A673 (cell line): ENCODE results near the gene TRPM3. TPM values are rescaled to one million over a fixed set of nuclear protein-coding genes. Genes with fewer than 3 reads are reported as not detected.

Experiments used
- BruUV-seq: library from RNA; stranded (reverse); fragments of 400-500 nt; replicated peaks from 2 replicates; lab custom pipeline; 2021; lab: Mats Ljungman, UMichigan
- CTCF ChIA-PET: fragments of 300-600 bp; sonication (Branson Sonifier 250); formaldehyde crosslinking; loops from one replicate; lab custom pipeline; 2022; ENCODE audit warnings: antibody characterized with exemption; lab: Charles Lee
- POLR2A ChIA-PET: fragments of 300-600 bp; sonication (Branson Sonifier 250); formaldehyde crosslinking; loops from one replicate; lab custom pipeline; 2022; ENCODE audit warnings: antibody characterized with exemption; ENCODE audit not compliant: low non-redundant PET; lab: Charles Lee
- DNase-seq: peaks from one replicate; pipeline ENCODE4 v3.0.0-alpha.2; 2015; ENCODE audit warnings: low spot score
- H3K27ac ChIP-seq: fragments of 200-600 bp; sonication (generic); 2 replicates; pipeline ENCODE4 v1.5.1; 2016; ENCODE audit warnings: mixed run types, low read depth, mild to moderate bottlenecking, mixed read lengths, antibody characterized with exemption, low read length; ENCODE audit not compliant: poor library complexity, severe bottlenecking
- H3K27me3 ChIP-seq: fragments of 200-600 bp; sonication (generic); replicated peaks from 2 replicates; pipeline ENCODE4 v1.6.1; 2017; ENCODE audit warnings: mixed run types, low read depth, mild to moderate bottlenecking, mixed read lengths, antibody characterized with exemption, low read length; ENCODE audit not compliant: insufficient read depth, poor library complexity
- H3K36me3 ChIP-seq: fragments of 200-600 bp; sonication (generic); 2 replicates; pipeline ENCODE4 v1.6.1; 2016; ENCODE audit warnings: mixed run types, mild to moderate bottlenecking, mixed read lengths, antibody characterized with exemption, low read length; ENCODE audit not compliant: insufficient read depth, poor library complexity, severe bottlenecking
- H3K4me1 ChIP-seq: fragments of 200-600 bp; sonication (generic); 2 replicates; pipeline ENCODE4 v1.6.1; 2017; ENCODE audit warnings: mixed run types, mild to moderate bottlenecking, mixed read lengths, antibody characterized with exemption, low read length; ENCODE audit not compliant: insufficient read depth, poor library complexity, severe bottlenecking
- H3K4me3 ChIP-seq: fragments of 200-600 bp; sonication (generic); 2 replicates; pipeline ENCODE4 v1.5.1; 2016; ENCODE audit warnings: low read depth, mixed run types, mild to moderate bottlenecking, mixed read lengths, low read length; ENCODE audit not compliant: poor library complexity, severe bottlenecking
- H3K9me3 ChIP-seq: fragments of 200-600 bp; sonication (generic); 2 replicates; pipeline ENCODE4 v1.6.1; 2016; ENCODE audit warnings: mixed run types, low read depth, mild to moderate bottlenecking, mixed read lengths, antibody characterized with exemption, low read length; ENCODE audit not compliant: poor library complexity, severe bottlenecking
- EZH2 ChIP-seq: fragments of 200-600 bp; sonication (generic); IDR thresholded peaks from 2 replicates; pipeline ENCODE4 v1.6.1; 2017; ENCODE audit warnings: borderline replicate concordance, low read depth, mild to moderate bottlenecking, mixed read lengths, antibody characterized with exemption, low read length; ENCODE audit not compliant: poor library complexity, severe bottlenecking
- intact Hi-C: fragments of 100-400 bp; cut with micrococcal nuclease; formaldehyde crosslinking; loops from one replicate; pipeline ENCODE4 v1.10.0; 2022; ENCODE audit not compliant: unreplicated experiment
- total RNA-seq: library from RNA; stranded (reverse); gene quantifications from 2 replicates; pipeline ENCODE4 v1.2.3, GENCODE V29; 2021
- TF ChIP-seq, protein P1 (sequence below): fragments of 300-800, 200-600 bp; sonication (generic); conservative IDR thresholded peaks from 2 replicates; pipeline ENCODE4 v1.5.1; 2017; ENCODE audit warnings: low read depth, mild to moderate bottlenecking, antibody characterized with exemption, low read length, moderate library complexity, mixed read lengths

TRPM3 gene
- total RNA-seq, 1 experiment from 2014 or later: not detected

- Histone ChIP-seq H3K36me3 (no peaks in the 10 kb centered on the region), H3K27ac (no peak overlapping the region), H3K4me1 (no peaks in the 10 kb centered on the region), H3K4me3 (no peak overlapping the region), H3K27me3 (no peaks in the 10 kb centered on the region), H3K9me3 (no peaks in the 10 kb centered on the region)
- ChIA-PET POLR2A (no interaction called here), CTCF (no interaction called here)
- BruUV-seq: no TSS peak
- intact Hi-C loops: no loop called here
- TF ChIP-seq, protein P1, sequence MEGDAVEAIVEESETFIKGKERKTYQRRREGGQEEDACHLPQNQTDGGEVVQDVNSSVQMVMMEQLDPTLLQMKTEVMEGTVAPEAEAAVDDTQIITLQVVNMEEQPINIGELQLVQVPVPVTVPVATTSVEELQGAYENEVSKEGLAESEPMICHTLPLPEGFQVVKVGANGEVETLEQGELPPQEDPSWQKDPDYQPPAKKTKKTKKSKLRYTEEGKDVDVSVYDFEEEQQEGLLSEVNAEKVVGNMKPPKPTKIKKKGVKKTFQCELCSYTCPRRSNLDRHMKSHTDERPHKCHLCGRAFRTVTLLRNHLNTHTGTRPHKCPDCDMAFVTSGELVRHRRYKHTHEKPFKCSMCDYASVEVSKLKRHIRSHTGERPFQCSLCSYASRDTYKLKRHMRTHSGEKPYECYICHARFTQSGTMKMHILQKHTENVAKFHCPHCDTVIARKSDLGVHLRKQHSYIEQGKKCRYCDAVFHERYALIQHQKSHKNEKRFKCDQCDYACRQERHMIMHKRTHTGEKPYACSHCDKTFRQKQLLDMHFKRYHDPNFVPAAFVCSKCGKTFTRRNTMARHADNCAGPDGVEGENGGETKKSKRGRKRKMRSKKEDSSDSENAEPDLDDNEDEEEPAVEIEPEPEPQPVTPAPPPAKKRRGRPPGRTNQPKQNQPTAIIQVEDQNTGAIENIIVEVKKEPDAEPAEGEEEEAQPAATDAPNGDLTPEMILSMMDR: no peak
- no peak for TF ChIP-seq EZH2
- no peak for DNase-seq
Measured at GRCh38 chr9:70488793-70489105, 632.7 kb downstream of the TRPM3 start.

DNA sequence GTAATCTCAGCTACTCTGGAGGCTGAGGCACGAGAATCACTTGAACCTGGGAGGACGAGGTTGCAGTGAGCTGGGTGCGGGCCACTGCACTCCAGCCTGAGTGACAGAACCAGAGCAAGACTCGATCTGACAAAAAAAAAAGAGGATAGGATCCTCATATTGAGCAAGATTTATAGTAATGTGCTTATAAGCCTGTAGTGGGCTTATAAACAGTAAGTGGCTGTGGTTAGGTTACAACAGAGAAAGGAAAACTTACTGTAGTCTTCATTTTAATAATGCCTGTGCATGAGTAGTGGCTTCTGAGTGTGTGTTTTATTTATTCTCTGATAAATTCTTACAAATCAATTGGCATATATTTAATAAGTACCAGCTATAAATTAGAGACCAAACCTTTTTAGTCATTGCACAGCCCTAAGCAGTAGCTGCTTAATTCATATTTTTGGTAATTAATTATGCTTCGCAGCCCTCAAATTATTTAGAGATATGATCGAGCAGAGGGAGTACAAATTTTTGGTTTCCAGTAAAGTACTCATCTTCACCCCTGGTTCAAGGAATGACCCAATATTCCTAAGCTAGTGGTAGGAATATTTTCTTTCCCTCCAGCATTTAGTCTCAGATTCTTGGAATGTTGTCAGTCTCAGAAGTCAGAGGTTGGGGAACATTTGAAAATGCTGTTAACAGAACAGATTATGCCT, 633.2 kb downstream of the TRPM3 start:
- Histone ChIP-seq H3K36me3 (no peaks in the 10 kb centered on the region), H3K4me1 (no peaks in the 10 kb centered on the region), H3K9me3 (no peaks in the 10 kb centered on the region), H3K27me3 (no peaks in the 10 kb centered on the region), H3K4me3 (no peak overlapping the region), H3K27ac (no peak overlapping the region)
- intact Hi-C loops: no loop called here
- no TSS peak for BruUV-seq
- CTCF ChIA-PET: no interaction called here
- DNase-seq: no peak
- POLR2A ChIA-PET: no interaction called here
- no peak for TF ChIP-seq EZH2
- TF ChIP-seq, protein P1: no peak

GRCh38 chr9:70486127-70486526, 635.3 kb downstream of the TRPM3 start:
- CTCF ChIA-PET: no interaction called here
- intact Hi-C loops: no loop called here

More at GRCh38 chr9:70486127-70486526, 635.3 kb downstream of the TRPM3 start:
- Histone ChIP-seq H3K27ac (no peak overlapping the region), H3K4me3 (no peak overlapping the region), H3K36me3 (no peaks in the 10 kb centered on the region), H3K27me3 (no peaks in the 10 kb centered on the region), H3K9me3 (no peaks in the 10 kb centered on the region), H3K4me1 (no peaks in the 10 kb centered on the region)
- DNase-seq: no peak
- POLR2A ChIA-PET: no interaction called here
- TF ChIP-seq, protein P1: no peak
- no peak for TF ChIP-seq EZH2
- no TSS peak for BruUV-seq
